ENCODE results near the gene BRMS1L.
"Not testable (repeated sequence)": the region's sequence is repeated elsewhere in the genome, so short reads cannot be mapped to it uniquely, and the experiment has no call there.

BRMS1L gene, protein sequence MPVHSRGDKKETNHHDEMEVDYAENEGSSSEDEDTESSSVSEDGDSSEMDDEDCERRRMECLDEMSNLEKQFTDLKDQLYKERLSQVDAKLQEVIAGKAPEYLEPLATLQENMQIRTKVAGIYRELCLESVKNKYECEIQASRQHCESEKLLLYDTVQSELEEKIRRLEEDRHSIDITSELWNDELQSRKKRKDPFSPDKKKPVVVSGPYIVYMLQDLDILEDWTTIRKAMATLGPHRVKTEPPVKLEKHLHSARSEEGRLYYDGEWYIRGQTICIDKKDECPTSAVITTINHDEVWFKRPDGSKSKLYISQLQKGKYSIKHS

DNA sequence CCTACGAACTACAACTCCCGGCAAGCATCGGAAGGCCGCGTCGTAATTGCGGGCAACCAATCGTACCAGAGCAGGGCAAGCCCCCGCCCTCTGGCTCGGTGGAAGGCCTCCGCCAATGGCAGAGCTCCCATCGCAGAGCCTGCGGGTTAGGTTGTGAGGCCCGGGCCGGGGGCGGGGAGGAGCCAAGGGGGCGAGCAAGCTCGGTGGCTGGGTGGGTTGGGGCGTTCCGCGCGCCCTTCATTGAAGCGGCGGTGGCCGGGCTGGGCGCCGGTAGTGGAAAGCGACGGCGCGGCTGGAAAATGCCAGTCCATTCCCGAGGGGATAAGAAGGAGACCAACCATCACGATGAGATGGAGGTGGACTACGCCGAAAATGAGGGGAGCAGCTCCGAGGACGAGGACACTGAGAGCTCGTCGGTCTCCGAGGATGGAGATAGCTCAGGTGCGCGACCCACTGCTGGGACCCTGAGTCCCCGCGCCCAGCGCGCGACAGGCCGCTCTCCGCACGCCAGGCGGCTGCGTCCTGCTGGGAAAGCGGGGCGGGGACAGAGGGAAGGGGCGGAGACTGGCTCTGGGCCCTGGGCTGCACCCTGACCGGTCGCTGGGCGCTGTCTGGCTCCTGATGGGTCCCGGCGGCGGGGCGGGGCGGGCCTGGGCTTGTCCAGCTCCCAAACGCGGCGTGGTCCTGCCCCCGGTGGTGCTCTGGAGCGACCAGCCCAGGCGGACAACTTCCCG is at the start of gene BRMS1L:
TSS of gene BRMS1L (plus strand) at position 121 of the 734 bp plus-strand sequence. CDS start at position 300, 179 bp downstream.
- DNase-seq (ENCODE audit: low read depth in 2 of 2) = peak; percentile 97 to 98

DNA sequence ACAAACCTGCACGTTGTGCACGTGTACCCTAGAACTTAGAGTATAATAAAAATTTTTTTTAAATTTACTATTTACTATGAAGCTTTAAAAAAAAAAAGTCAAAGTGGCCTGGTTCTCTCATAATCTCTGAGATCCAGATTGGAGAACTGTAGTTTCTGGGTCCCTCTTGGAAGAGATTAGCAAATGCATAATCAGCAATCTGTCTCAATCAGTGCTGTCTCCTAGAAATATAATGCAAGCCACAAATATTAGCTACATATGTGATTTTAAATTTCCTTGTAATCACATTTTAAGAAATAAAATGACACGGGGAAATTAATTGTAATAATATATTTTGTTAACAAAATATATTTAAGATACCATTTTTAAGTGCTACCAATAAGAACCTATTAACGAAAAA is 49.3 kb upstream of the BRMS1L start:
- no peak for DNase-seq (ENCODE audit: low read depth in 2 of 2)

DNA sequence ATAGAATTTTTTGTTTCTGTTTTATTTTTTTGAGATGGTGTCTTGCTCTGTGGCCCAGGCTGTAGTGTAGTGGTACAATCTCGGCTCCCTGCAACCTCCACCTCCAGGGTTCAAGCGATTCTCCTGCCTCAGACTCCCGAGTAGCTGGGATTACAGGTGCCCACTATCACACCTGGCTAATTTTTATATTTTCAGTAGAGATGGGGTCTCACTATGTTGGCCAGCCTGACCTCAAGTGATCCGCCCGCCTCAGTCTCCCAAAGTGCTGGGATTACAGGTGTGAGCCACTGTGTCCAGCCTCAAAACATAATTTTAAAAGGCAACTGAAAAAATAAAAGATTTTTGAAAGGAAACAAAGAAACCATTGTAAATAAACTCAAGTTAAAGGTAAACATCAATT is 48.6 kb upstream of the BRMS1L start:
- DNase-seq (ENCODE audit: low read depth in 2 of 2) = not testable (repeated sequence)

DNA sequence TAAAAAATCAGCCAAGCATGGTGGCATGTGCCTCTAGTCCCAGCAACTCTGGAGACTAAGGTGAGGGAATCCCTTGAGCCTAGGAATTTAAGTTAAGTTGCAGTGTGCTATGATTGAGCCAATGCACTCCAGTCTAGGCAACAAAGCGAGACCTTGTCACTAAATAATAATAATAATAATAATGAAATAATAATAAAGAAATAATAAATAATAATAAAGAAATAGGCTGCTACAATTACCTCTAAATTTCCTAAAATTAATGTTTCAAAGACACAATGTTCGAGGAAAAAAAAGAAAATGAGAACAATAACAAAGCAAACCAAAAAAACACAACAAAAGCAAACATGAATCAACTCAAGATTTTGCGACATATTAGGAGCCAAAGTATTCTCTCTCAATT is 46.8 kb upstream of the BRMS1L start:
- no peak for DNase-seq (ENCODE audit: low read depth in 2 of 2)

DNA sequence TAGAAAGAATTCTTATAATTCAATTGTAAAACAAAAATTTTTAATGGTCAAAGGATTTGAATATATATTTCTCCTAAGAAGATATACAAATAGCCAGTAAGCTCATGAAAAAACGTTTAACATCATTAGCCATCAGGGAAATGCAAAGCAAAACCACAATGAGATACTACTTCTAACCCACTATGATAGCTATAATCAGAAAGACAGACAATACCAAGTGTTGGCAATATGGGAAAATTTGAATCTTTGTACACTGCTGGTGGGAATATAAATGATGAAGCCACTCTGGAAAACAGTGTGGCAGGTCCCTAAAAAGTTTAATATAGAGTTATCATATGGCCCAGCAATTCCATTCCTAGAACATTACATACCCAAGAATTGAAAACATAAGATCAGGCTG is 42.4 kb upstream of the BRMS1L start:
- DNase-seq (ENCODE audit: low read depth in 2 of 2) = no peak

DNA sequence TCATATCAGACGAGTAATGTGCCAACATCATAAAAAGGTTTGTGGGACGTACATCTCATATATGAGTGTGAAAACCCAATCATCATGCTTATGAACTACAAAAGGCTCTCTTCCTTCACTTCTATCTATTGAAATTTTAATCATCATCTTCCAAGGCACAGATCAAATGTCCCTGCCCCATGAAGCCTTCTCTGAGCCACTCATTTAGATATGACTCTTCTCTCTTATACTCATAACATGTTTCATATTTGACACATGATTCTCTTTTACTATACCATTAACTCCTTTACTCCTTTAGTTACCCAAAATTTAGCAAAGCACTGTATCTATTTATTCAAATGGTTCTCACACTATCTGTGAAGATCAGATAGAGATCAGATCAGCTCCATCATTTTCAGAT is 39.3 kb upstream of the BRMS1L start:
- no peak for DNase-seq (ENCODE audit: low read depth in 2 of 2)

DNA sequence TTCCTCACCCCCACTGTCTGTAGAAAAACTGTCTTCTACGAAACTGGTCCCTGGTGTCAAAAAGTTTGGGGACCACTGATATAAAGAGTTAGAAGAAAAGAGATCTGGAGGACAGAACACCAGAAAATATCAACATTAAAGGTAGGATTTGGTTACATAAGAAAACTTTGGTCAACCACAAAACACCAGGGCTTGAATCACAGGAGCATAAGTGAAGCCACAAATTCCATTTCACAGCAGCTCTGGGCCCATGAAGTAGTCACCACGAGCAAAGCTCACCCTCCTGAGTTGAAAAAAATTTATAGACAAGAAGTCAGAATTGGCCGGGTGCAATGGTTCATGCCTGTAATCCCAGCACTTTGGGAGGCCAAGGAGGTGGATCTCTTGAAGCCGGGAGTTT is 36.5 kb upstream of the BRMS1L start:
- DNase-seq (ENCODE audit: low read depth in 2 of 2) = no peak

DNA sequence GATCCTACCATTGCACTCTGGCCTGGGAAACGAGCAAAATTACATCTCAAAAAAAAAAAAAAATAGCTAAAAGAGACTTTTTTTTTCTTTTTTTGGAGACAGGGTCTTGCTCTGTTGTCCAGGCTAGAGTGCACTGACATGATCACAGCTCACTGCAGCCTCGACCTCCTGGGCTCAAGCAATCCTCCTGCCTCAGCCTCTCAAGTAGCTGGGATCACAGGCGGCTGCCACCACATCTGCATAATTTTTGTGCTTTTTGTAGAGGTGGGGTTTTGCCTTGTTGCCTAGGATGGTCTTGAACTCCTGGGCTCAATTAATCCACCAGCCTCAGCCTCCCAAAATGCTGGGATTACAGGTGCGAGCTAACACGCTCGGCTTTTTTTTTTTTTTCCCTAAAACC is 28.3 kb upstream of the BRMS1L start:
- DNase-seq (ENCODE audit: low read depth in 2 of 2) = no peak

DNA sequence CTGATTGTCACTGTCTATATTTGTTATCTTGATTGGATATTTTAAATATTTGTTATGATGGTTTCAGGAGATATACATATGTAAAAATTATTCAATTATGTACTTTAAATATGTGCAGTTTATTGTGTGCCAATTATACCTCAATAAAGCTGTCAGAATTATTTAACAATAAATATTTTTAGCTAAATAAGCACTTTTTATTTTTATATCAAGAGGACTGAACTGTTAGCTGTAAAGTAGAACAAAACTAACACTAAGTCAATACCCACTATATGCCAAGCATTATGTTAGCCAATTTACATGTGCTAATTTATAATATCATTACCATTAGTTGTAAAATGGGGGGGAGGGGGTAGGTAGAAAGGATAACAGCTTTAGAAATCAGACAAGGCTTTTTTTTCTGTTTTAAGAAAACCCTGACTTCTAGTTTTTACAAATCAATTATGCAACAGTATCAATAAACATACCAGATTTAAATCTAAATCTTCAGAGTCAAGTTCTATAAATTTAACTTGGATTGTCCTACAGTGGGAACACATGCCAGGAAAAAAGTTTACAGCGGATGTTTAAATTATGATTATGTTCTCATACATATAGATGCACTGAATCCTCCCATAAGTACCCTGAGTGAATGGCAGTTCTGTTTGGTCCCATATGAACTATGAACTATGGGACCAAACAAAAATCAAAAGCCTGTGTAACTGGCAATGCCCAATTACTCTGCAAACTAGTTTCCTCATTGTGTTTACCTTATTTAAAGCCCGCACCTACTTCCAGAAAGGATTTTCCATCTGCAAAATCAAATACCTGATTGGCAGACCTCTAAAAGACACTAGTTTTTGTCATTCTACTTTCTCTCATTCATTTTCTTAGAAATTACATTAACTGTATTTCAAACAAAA is 19.9 kb upstream of the BRMS1L start:
- DNase-seq (ENCODE audit: low read depth in 2 of 2) = no peak

DNA sequence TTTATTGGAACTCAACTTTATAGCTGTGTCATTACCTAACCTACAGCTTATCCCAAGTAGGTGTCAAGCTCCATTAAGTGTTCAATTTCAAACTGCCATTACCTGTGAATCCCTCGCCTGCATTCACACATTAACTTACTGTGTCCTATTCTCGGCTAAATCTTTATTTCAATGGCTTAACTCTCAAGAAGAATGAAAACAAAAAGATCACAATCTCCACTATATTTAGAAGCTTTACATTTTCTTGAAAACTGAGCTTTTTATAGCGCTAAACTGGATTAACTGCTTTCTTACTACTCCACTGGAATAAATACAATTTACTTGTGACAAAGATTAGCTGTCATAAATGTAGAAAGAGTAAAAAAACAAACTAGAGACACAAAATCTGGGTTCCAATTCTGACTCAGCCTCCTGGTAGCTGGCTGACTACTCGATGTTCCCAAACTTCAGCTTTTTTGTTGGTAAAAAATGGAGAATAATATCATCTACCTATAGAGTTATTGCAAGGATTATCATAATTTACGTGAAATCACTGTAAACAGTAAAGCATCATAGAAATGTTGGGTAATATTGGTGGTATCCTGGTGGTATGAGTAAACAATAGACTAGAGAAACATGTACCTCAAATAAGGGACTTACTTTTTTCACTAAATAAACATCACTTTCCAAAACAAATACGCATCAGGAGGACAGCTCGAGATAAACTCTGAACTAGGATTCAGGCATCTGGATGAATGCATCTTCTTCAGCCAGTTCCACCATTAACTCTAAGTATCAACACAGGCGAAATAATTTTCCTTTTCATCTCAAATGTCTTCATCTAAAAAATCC is 18.8 kb upstream of the BRMS1L start:
- no peak for DNase-seq (ENCODE audit: low read depth in 2 of 2)

DNA sequence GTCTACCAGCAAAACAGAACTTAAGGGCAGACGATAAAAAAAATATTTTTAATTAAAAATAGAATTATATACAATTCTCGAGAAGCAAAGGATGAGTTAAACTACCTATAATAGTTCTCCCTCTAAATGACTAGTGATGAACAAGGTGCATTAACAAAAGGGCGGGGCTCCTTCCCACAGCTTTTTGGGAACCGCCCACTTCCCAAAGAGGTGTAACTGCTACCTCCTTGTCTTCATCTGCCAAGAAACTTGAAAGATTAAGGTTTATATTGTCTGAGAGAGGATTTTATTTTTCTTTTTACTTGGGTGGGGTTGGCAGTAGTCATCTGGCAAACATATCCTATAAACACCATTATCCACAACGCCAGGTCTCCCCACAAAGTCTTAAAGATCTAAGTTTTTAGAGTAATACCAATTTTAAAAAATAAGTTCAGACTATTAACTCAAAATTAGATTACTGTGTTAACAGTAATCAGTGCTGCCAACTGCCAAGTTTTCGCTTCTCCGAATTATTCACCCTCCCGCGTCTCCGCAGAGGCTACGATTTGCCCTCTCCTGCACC is 18.0 kb upstream of the BRMS1L start:
- no peak for DNase-seq (ENCODE audit: low read depth in 2 of 2)

DNA sequence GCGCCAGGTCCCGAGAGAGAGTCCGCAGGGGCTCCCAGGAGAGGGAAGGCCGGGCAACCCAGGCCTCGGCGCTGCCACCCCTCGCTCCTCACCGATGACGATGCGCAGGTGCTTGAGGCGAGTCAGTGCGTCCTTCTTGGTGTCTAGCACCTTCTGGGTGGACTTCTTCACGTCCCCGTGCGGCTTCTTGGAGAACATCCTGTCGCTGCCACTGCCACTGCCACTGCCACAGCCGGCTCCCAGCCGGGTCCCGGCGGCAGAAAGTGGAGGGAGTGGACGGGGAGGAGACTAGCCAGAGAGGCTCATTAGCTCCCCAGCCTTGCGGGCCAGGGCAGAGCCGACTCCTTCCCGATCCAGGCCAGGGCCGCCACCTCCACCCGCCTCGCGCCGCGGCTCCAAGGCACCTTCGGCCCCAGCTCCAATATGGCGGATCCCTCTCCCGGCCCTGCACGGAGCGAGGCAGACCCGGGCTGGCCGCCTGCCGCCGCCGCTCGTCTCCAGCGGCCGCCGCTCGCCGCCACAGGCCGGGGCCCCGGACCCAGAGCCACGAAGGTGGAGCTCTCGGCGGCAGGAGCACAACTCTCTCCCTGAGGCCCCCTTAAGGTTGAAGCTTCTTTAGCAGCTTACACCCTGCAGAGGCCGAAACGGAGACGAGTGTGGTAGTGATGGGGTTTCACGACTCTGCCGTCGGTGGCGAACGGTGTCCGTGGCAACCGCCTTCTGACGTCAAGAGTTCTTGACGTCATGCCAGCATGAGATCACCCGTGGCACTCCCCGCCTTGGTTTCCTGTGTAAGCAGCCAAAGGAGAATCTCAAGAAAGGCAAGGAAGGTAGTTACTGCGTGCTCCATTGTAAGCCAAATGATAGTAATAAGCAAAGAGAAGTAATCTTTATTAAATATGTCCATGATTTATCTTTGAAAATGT is 17.2 kb upstream of the BRMS1L start, which contains the start of gene RALGAPA1:
TSS of gene RALGAPA1 (minus strand) at position 658 of the 926 bp plus-strand sequence. CDS start at position 198, 460 bp downstream.
- DNase-seq (ENCODE audit: low read depth in 2 of 2) = peak; percentile 95 to 96

DNA sequence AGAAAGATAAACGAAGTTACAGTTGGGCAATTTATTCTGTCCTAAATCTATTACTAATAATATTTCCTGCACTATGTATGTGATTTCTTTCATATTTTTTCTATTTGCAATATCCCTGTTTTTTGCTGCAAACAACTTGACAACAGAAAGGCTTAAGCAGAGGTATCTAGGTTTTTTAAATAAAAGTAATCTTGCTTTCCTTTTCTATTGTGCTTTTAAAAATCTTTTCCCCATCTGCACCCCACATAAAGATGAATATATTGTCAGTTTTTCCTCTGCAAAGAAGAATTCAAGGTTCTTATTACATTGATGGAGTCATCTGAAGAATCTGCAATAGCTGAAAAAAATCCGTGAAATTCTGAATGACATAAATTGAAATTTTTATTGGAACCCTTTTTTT is 16.5 kb upstream of the BRMS1L start:
- no peak for DNase-seq (ENCODE audit: low read depth in 2 of 2)

DNA sequence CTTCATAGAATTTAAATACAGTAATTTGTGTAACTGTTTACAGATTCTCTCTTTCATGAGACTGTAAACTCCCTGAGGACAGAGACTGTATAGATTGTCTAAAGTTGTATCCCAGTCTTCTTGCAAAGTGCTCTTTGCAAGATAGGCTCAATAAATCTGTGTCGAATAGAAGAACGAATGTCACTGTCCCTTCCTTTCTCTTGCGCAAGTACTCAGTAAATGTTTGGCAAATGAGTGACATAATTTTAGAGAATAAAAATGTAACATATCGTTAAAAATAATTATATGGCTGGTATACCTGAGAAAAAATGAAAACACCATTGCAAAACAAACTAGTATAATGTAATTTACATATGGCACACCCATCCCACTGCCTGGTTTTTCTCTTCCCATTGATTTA is 15.2 kb upstream of the BRMS1L start:
- DNase-seq (ENCODE audit: low read depth in 2 of 2) = no peak

DNA sequence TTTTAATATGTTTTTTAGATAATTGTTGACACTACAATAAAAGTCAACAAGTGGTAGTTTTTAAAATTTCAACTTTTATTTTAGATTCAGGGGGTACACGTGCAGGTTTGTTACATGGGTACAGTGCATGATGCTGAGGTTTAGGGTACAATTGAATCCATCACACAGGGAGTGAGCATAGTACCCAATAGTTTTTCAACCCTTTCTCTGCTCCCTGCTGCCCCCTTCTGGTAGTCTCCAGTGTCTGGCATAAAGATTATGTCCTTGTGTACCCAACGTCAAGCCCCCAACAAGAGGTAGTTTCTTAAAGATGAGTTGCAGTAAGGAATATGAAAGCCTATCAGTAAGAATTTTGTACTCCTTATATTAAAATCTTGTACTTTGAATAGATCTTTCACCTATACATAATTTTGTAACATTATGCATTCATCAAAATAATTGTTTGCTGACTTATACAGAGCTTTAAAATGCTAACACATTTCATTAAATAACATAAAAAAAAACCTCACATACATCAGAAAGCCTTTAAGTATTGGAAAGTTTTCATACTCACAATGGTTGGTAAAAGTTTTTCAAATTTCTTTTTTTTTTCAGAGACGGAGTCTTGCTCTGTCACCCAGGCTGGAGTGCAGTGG is 11.7 kb upstream of the BRMS1L start:
- DNase-seq (ENCODE audit: low read depth in 2 of 2) = no peak

DNA sequence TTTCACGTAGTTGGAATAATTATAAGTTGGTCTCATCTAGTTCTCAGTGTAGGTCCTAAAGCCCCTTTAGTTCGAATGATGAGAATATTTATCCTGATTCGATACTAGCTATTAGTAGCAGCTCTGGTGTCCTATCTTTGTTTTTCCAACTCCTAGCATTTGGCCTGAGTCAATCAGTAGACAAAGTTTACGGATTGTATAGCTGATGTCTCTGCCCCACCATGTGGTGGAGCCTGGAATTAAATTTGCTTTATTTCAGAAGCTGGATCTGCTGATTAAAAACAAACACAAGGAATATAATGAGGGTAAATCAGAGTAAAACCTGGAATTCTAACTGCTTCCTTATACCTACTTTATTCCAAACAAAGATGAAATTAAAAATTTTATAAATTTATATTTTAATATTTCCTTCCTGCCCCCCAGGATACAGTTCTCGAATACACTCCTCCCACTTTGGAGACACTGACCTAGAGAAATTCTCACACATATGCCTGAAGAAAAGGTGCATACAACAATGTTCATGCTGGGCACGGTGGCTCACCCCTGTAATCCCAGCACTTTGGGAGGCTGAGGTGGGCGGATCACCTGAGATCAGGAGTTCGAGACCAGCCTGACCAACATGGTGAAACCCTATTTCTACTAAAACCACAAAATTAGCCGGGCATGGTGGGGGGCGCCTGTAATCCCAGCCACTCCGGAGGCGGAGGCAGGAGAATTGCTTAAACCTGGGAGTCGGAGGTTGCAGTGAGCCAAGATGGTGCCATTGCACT is 7.6 kb upstream of the BRMS1L start:
- DNase-seq (ENCODE audit: low read depth in 2 of 2) = no peak

DNA sequence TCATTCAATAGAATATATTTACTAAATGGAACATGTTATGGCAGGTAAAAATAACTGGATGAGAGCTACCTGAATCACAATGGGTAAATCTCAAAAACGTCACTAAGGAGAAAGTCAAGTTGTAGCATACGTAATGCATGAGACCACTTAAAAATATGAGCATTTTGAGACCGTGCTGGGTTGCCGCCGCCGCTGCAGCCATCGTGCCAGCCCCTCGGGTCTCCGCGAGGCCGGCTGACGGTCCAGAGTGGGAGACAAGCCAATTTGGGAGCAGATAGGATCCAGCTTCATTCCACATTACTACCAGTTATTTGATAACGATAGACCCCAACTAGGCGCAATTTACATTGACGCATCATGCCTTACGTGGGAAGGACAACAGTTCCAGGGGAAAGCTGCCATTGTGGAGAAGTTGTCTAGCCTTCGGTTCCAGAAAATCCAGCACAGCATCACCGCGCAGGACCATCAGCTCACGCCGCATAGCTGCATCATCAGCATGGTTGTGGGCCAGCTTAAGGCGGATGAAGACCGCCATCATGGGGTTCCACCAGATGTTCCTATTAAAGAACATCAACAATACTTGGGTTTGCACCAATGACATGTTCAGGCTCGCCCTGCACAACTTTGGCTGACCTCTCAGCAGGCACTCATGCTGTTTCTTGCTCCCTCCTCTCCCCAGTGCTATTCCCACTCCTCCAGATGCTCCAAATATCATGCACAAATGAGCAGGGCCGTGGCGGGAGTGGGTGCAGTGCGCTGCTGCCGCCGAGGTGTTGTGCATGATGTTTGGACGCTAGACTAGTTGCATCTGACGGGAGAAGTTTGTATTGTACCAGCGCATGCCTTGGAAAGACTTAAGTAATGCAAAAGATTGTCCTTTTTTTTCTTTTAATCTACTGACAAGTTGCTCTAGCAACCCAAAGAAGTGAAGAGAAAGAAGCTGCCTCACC is 6.3 kb upstream of the BRMS1L start:
- DNase-seq (ENCODE audit: low read depth in 2 of 2) = no peak

All from fibroblast of skin of left quadriceps (primary cell).